GM21723 (cell line): ENCODE data around the gene HBA1.
"Not testable (repeated sequence)": the region's sequence is repeated elsewhere in the genome, so short reads cannot be mapped to it uniquely, and the experiment has no call there.

Experiments
- ATAC-seq: cut with Tn5 transposase; IDR thresholded peaks from one replicate; pipeline ENCODE4 v1.9.1; 2021; ENCODE audit warnings: mild to moderate bottlenecking, moderate library complexity; ENCODE audit not compliant: unreplicated experiment

Gene HBA1

GRCh38 chr16:176477-177382 lies at the start of gene HBA1:
HBA1 (plus strand) TSS chr16:176680; CDS start chr16:176717, 37 bp downstream.
- not testable (repeated sequence) for ATAC-seq

DNA sequence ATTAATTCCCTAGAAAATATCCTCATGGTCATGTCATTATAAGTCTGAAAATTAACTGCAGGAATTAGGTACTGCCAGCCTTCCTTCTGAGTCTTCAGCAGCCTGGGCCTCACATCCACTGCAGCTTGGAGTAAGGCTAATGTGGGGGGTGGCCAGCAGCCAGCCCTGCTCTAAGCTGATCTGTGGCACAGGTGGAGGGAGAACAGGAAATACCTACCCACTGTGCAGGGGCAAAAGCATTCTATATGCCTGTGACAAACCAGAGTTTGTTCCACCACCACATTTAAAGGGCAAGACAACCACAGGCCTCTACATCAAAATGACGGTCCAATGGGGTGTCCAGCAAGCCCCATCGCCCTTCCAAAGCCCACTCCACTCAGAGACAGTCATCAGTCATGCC lies 47.4 kb upstream of the HBA1 start:
- no peak for ATAC-seq

DNA sequence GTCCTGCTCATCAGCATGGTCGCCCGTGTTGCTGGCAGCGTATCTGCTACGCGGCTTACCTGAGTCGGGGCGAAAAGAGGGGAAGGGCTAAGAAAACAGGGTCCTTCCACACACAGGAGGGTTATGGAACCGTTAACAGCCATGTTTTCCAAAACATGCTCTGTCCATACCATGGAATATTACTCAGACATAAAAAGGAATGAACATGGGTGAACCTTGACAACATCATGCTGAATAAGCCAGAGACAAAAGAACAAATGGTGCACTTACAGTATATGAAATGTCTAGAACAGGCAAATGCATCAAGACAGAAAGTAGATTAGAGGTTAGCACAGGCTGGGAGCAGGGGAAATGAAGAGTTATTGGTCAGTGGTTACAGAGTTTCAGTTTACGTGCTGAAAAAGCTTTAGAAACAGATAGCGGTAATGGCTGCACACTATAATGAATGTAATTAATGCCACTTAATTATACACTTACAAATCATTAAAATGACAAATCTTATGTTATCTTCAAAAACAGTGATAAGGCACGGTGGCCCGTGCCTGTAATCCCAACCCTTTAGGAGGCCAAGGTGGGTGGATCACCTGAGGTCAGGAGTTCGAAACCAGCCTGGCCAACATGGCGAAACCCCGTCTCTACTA lies 45.8 kb upstream of the HBA1 start:
- no peak for ATAC-seq

- ATAC-seq, result no peak
These were observed 44.4 kb upstream of the HBA1 start for GRCh38 chr16:132120-132519.

- ATAC-seq, result no peak
These were observed 42.8 kb upstream of the HBA1 start for GRCh38 chr16:133716-134115.

DNA sequence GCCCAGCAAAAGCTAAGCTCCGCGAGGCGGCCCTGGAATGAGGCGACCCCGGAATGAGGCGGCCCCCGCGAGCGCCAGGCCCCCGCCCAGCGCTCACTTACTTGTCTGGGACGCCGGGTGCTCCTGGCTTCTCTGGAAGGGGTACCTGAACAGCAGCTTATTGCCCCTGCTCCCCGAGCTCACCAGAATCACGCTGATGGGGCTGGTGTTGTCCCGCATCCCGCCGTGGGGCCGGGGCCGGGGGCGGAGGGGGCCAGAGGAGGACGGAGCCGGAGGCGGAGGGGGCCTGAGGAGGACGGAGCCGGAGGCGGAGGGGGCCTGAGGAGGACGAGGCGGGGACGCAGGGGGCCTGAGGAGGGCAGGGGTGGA lies 38.4 kb upstream of the HBA1 start:
- no peak for ATAC-seq

DNA sequence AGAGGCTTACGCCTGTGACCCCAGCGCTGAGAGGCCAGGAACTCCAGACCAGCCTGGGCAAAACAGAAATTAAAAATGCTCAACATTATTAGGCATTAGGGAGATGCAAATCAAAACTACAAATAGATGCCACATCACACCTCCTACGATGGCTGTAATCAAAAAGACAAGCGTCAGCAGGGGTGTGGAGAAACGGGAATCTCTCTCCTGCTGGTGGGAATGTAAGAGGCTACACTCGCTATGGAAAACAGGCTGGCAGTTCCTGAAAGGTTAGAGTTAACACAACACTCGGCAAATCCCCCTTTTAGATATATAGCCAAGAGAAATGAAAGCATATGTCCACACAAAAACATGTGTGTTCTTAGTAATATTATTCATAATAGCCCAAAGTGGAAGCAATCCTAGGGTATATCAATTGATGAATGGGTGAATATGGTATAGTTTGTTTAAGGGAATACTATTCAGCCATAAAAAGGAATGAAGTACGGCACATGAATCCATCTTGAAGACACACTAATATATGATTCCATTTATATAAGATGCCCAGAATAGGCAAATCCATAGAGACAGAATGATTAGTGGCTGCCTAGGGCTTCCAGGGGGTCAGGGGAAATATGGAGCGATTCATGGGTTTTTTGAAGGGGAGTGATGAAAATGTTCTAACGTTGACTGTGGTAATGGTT lies 36.2 kb upstream of the HBA1 start:
- ATAC-seq, result no peak

- no peak for ATAC-seq
These were observed 34.0 kb upstream of the HBA1 start for GRCh38 chr16:142405-142967.

- ATAC-seq, result no peak
These were observed 33.4 kb upstream of the HBA1 start for GRCh38 chr16:143047-143446.

GRCh38 chr16:143456-143855 lies 33.0 kb upstream of the HBA1 start:
- ATAC-seq, result no peak

DNA sequence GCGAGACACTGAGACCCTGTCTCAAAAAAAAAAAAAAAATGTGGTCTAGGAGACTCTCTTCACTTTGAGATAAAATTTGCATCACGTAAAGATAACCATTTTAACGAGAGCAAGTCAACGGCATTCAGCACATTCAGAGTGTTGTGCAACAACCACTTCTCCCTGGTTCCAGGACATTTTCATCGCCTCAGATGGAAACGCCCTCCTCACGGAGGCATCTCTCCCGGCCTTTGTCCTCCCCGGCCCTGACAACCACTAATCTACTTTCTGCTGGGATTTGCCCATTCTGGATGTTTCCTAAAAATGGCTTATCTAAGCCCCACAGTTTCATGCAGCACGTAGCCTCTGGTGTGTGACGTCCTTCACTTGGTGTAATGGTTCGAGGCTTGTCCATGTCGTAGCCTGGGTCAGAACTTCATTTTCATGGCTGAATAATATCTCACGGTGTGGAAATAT lies 31.7 kb upstream of the HBA1 start:
- ATAC-seq, result no peak

DNA sequence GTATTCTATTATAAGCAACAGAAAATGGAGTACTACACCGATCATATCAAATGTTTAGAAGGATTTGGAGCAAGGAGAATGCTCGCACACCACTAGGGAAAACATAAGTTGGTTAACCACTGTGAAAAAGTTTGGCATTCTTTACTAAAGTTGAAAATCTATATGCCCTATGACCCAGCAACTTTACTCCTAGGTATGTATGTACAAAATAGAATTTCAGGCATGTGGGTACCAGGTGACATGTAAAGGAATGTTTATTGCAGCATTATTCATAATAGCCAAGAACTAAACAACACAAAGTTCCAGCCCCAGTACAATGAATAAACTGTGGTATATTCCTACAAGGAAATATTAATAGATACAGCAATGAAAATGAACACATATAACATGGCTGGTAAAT lies 29.8 kb upstream of the HBA1 start:
- ATAC-seq, result no peak

DNA sequence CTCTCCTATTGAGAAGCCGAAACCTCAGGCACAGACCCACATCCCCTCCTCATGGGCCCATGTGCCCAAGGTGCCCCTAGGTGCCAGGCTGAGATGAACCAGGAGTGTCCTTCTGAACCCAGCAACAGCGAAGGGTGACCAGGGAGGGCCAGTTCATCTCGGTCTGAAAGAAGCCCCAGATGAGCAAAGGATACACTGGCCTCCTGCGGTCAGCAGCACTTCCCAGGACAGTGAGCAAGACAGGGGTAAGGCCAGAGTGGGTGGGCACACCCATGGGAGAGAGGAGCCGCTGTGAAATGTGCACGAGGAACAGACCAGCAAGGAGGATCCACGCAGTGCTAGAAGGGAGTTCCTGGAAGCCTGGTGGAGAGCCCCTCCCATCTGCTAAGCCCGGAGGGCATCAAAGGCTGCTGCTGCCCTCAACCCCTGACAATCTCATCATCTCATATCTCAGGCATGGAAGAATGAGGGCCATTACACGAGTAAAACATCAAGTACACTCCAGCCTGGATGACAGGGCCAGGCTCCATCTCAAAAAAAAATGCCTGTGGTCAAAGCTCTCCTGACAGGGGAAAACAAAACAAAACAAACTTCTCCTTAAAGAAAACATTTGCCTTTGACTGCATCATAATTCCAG lies 27.3 kb upstream of the HBA1 start:
- no peak for ATAC-seq

DNA sequence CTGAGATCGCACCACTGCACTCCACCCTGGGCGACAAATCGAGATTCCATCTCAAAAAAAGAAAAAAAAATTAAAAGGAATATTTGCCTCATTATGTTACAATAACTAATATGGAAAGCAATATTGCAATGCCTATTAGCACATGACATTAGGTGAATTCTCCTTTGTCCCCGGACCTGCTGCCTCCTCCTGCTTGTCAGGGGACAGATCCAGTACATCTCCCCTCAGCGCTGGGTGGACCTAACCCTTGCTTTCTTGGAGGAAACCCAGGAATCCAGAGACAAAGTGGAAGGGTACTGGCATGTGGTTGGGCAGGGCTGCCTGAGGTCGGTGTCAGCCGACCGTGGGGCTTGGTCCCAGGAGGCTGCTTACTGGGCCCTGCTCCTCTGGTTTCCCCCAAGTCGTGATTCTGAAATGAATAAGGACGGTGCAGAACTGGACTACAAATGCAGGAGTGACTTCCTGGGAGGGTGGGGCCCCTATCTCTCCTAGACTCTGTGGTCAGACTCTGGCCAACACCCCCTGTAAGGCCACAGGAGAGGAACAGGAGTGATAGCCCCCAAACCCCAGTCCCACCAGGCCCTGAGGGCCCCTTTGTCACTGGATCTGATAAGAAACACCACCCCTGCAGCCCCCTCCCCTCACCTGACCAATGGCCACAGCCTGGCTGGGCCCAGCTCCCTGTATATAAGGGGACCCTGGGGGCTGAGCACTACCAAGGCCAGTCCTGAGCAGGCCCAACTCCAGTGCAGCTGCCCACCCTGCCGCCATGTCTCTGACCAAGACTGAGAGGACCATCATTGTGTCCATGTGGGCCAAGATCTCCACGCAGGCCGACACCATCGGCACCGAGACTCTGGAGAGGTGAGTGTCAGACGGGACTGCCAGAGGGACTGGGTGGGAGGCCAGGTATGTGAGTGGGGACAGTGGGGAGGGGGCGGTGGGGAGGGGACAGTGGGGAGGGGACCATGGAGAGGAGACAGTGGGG lies 24.0 kb upstream of the HBA1 start, which contains the start of gene HBZ:
Gene HBZ (plus strand): TSS at position 504 of the 988 bp plus-strand sequence. CDS start 266 bp downstream, at position 770.
- no peak for ATAC-seq

DNA sequence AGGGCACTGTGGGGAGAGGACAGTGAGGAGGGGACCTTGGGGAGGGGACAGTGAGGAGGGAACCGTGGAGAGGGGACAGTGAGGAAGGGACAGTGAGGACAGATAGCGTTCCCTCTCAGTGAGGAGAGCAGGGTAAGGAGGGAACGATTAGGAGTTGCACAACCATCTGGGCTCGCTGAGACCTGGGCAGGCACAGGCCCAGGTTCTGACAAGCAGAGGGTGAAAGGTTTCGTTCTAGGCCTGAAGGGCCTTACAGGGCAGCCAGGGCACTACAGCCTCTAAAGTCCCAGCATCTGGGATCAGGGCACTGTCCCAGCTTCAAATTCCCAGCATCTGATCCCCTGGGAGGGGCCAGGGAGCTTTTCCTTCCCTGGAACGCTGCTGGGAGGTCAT lies 23.4 kb upstream of the HBA1 start:
- not testable (repeated sequence) for ATAC-seq

DNA sequence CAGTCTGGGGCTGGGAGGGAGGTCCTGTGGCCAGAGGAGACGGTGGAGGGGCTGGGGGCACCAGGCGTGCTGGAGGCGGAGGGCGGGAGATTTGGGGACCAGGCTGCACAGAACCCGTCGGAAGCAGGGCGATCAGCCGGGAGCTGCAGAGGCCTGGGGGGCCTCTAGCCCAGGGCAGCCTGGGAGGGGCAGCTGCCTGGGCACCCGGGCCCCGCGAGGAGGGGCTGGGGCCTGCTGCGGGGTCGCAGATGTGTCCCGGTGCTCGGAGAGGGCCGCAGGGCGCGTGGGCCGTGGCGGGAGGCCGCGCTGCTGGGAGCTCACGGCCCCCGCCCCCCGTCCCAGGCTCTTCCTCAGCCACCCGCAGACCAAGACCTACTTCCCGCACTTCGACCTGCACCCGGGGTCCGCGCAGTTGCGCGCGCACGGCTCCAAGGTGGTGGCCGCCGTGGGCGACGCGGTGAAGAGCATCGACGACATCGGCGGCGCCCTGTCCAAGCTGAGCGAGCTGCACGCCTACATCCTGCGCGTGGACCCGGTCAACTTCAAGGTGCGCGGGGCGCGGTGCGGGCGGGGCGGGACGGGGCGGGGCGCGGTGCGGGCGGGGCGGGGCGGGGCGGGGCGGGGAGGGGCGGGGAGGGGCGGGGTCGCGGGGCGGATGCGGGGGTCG lies 22.8 kb upstream of the HBA1 start:
- ATAC-seq, result not testable (repeated sequence)

- ATAC-seq, result no peak
These were observed 22.1 kb upstream of the HBA1 start for GRCh38 chr16:154217-155030.

DNA sequence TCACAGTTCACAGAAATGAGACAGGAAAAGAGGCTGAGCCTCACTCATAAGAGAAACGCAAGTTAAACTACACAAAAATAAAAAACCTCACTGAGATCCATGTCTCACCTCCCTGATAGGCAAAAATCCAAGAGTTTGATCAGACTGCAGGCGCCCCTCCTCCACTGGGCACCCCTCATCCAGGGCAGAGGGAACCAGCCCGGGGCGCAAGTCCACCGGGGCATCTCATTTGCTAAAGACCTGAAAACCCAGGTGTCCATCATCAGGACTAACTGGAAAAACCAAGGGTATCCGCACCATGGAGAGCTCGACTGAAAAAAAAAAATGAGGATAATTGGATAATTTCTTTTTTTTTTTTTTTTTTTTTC lies 21.5 kb upstream of the HBA1 start:
- no peak for ATAC-seq
